Measurements from ENCODE around the gene TNIK. TPM values are rescaled to one million over a fixed set of nuclear protein-coding genes. Genes with fewer than 3 reads are reported as not detected.

TNIK gene
- polyA plus RNA-seq, 1 donor from 2014 or later, result 19.3 TPM

Small RNAs within 50 kb of the gene (small RNA-seq; reads per million reads assigned to genes)
- gene MIR569 (0 reads per million in 3 experiments), gene RF00019 (0 to 1.2 (median 0) reads per million in 3 experiments), gene RNU6-348P (0 reads per million in 3 experiments)
